ENCODE measurements around the gene CSAD.

CSAD gene

GRCh38 chr12:53124352-53124723 lies 56.4 kb downstream of the CSAD start:
- H3K4me3 ChIP-seq (ENCODE audit: low read depth, low read length), result no peak overlapping the region
- TF ChIP-seq CTCF (IDR thresholded peaks at IDR 0.05; ENCODE audit: low read depth, low read length, missing control alignments), result no peak
- DNase-seq (ENCODE audit: low read depth), result no peak

- no peak for TF ChIP-seq CTCF (IDR thresholded peaks at IDR 0.05; ENCODE audit: low read depth, low read length, missing control alignments)
- DNase-seq (ENCODE audit: low read depth), result no peak
- H3K4me3 ChIP-seq (ENCODE audit: low read depth, low read length), result no peak overlapping the region
These were observed 57.0 kb downstream of the CSAD start for GRCh38 chr12:53123578-53124351.

GRCh38 chr12:53122961-53123468 lies 57.7 kb downstream of the CSAD start:
- no peak for TF ChIP-seq CTCF (IDR thresholded peaks at IDR 0.05; ENCODE audit: low read depth, low read length, missing control alignments)
- no peak overlapping the region for H3K4me3 ChIP-seq (ENCODE audit: low read depth, low read length)
- DNase-seq (ENCODE audit: low read depth), result no peak

GRCh38 chr12:53120685-53121525 lies 59.8 kb downstream of the CSAD start:
- no peak for TF ChIP-seq CTCF (IDR thresholded peaks at IDR 0.05; ENCODE audit: low read depth, low read length, missing control alignments)
- DNase-seq (ENCODE audit: low read depth), result no peak
- H3K4me3 ChIP-seq (ENCODE audit: low read depth, low read length), result no peak overlapping the region

GRCh38 chr12:53118751-53119300 lies 61.9 kb downstream of the CSAD start:
- DNase-seq (ENCODE audit: low read depth), result no peak
- no peak for TF ChIP-seq CTCF (IDR thresholded peaks at IDR 0.05; ENCODE audit: low read depth, low read length, missing control alignments)
- no peak overlapping the region for H3K4me3 ChIP-seq (ENCODE audit: low read depth, low read length)

- no peak for TF ChIP-seq CTCF (IDR thresholded peaks at IDR 0.05; ENCODE audit: low read depth, low read length, missing control alignments)
- no peak overlapping the region for H3K4me3 ChIP-seq (ENCODE audit: low read depth, low read length)
- no peak for DNase-seq (ENCODE audit: low read depth)
These were observed 64.7 kb downstream of the CSAD start for GRCh38 chr12:53115891-53116648.

Data from GM12864 (cell line).